Right lobe of liver (tissue), 4 donors: ENCODE results near the gene HCK.

Experiments
- POLR2A ChIP-seq: fragments of 450-650 bp; IDR thresholded peaks from one replicate; pipeline ENCODE4 v1.6.1; 2017; ENCODE audit warnings: antibody characterized with exemption, mild to moderate bottlenecking
- TF ChIP-seq, protein P1 (sequence below), 4 donors: fragments of 200-600 bp in 3 of 4; fragments of 450-650 bp in 1 of 4; IDR thresholded peaks; one replicate each; pipeline versions ENCODE4 v1.5.1 to v1.8.0; 2016 to 2022; ENCODE audit warnings: antibody characterized with exemption in 4 of 4, mild to moderate bottlenecking in 2 of 4
- donor health status: DM: no; HTN: no; CAD: no.
- donor health status: DM: no; HTN: no; CAD: no.
- donor health status: DM: no; HTN: yes; CAD: no.

DNA sequence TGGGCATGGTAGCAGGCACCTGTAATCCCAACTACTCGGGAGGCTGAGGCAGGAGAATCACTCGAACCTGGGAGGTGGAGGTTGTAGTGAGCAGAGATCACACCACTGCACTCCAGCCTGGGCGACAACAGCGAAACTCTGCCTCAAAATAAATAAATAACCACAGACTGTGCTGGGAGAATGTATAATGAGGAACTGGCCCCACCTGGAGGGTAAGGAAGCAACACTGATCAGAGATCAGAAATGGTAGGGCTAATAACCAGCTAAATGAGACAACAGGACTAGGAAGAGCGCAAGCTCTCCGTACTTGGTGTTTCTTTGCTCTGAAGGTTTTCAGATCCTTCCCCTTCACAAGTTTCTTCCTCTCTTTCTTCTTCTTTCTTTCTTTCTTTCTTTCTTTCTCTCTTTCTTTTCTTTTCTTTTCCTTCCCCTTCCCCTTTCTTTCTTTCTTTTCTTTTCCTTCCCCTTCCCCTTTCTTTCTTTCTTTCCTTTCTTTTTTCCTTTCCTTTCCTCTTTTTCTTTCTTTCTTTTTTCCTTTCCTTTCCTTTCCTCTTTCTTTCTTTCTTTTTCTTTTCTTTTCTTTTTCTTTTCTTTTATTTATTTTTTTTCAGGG is 27.3 kb upstream of the HCK start:
- TF ChIP-seq, protein P1, sequence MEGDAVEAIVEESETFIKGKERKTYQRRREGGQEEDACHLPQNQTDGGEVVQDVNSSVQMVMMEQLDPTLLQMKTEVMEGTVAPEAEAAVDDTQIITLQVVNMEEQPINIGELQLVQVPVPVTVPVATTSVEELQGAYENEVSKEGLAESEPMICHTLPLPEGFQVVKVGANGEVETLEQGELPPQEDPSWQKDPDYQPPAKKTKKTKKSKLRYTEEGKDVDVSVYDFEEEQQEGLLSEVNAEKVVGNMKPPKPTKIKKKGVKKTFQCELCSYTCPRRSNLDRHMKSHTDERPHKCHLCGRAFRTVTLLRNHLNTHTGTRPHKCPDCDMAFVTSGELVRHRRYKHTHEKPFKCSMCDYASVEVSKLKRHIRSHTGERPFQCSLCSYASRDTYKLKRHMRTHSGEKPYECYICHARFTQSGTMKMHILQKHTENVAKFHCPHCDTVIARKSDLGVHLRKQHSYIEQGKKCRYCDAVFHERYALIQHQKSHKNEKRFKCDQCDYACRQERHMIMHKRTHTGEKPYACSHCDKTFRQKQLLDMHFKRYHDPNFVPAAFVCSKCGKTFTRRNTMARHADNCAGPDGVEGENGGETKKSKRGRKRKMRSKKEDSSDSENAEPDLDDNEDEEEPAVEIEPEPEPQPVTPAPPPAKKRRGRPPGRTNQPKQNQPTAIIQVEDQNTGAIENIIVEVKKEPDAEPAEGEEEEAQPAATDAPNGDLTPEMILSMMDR (IDR thresholded peaks at IDR 0.05) = no peak
- TF ChIP-seq POLR2A = no peak
